ENCODE results near the gene CSRNP3.
"Not testable (repeated sequence)": the region's sequence is repeated elsewhere in the genome, so short reads cannot be mapped to it uniquely, and the experiment has no call there.

The CSRNP3 gene

GRCh38 chr2:165648801-165649200, 179.3 kb downstream of the CSRNP3 start:
- H3K4me3 ChIP-seq (ENCODE audit: control insufficient read depth, low read depth, low read length) = no peak overlapping the region
- TF ChIP-seq, protein P1, sequence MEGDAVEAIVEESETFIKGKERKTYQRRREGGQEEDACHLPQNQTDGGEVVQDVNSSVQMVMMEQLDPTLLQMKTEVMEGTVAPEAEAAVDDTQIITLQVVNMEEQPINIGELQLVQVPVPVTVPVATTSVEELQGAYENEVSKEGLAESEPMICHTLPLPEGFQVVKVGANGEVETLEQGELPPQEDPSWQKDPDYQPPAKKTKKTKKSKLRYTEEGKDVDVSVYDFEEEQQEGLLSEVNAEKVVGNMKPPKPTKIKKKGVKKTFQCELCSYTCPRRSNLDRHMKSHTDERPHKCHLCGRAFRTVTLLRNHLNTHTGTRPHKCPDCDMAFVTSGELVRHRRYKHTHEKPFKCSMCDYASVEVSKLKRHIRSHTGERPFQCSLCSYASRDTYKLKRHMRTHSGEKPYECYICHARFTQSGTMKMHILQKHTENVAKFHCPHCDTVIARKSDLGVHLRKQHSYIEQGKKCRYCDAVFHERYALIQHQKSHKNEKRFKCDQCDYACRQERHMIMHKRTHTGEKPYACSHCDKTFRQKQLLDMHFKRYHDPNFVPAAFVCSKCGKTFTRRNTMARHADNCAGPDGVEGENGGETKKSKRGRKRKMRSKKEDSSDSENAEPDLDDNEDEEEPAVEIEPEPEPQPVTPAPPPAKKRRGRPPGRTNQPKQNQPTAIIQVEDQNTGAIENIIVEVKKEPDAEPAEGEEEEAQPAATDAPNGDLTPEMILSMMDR (IDR thresholded peaks at IDR 0.05; ENCODE audit: control insufficient read depth, insufficient read depth, low read depth, low read length, missing control alignments) = no peak
- DNase-seq (ENCODE audit: low read depth) = no peak

DNA sequence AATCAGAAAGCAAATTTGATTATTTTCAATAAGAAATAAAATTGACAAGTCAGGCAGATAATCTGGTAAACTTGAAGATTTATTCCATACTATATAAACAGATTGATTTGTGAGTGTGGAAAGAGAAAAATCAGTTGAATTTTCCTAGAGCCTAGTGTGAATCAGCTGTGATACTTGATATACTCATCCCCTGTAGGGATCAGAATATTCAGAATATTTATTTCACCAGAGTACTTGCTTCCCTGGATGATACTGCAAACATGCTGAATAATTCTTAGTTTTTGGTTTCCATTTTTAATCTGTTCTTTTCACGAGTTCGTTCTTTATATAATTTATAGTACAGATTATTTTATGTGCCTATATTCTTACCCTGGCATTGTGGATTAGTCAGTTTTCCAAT, 181.7 kb downstream of the CSRNP3 start:
- TF ChIP-seq, protein P1 (IDR thresholded peaks at IDR 0.05; ENCODE audit: control insufficient read depth, insufficient read depth, low read depth, low read length, missing control alignments) = no peak
- no peak overlapping the region for H3K4me3 ChIP-seq (ENCODE audit: control insufficient read depth, low read depth, low read length)
- DNase-seq (ENCODE audit: low read depth) = no peak

- TF ChIP-seq, protein P1 (IDR thresholded peaks at IDR 0.05; ENCODE audit: control insufficient read depth, insufficient read depth, low read depth, low read length, missing control alignments) = no peak
- no peak for DNase-seq (ENCODE audit: low read depth)
- no peak overlapping the region for H3K4me3 ChIP-seq (ENCODE audit: control insufficient read depth, low read depth, low read length)
Observed at GRCh38 chr2:165655661-165656060, 186.2 kb downstream of the CSRNP3 start.

- TF ChIP-seq, protein P1 (IDR thresholded peaks at IDR 0.05; ENCODE audit: control insufficient read depth, insufficient read depth, low read depth, low read length, missing control alignments) = no peak
- H3K4me3 ChIP-seq (ENCODE audit: control insufficient read depth, low read depth, low read length) = no peak overlapping the region
- no peak for DNase-seq (ENCODE audit: low read depth)
Observed at GRCh38 chr2:165660361-165660760, 190.9 kb downstream of the CSRNP3 start.

DNA sequence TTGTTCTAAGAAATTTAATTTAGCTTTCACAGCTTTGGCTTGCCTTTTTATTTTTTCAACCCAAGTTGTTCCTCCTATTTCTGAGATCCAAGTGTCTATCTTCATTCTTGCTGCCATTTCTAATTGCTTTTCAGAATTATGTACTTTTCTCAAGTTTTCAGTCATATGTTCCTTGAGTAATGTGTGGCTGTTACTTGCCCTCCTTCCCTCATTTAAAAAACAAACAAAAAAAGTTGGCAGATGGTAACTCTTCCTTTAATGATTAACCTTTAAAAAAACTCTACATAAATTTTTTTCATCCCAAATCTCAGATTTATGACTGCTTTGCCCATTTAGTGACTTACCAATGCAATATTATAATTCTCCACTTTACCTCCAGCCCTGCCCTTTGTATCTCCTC, 193.2 kb downstream of the CSRNP3 start:
- no peak overlapping the region for H3K4me3 ChIP-seq (ENCODE audit: control insufficient read depth, low read depth, low read length)
- TF ChIP-seq, protein P1 (IDR thresholded peaks at IDR 0.05; ENCODE audit: control insufficient read depth, insufficient read depth, low read depth, low read length, missing control alignments) = no peak
- no peak for DNase-seq (ENCODE audit: low read depth)

DNA sequence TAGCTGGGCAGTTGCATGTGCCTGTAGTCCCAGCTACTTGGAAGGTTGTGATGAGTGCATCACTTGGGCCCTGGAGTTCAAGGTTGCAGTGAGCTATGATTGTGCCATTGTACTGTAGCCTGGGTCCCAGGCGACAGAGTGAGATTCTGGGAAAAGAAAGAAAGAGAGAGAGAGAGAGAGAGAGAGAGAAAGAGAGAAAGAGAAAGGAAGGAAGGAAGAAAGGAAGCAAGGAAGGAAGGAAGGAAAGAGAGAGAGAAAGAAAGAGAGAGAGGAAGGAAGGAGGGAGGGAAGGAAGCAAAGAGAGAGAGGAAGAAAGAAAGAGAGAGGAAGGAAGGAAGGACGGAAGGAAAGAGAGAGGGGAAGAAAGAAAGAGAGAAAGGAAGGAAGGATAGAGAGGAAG, 196.1 kb downstream of the CSRNP3 start:
- DNase-seq (ENCODE audit: low read depth) = no peak
- TF ChIP-seq, protein P1 (IDR thresholded peaks at IDR 0.05; ENCODE audit: control insufficient read depth, insufficient read depth, low read depth, low read length, missing control alignments) = no peak

GRCh38 chr2:165666073-165666472, 196.6 kb downstream of the CSRNP3 start:
- DNase-seq (ENCODE audit: low read depth); H3K4me3 ChIP-seq (ENCODE audit: control insufficient read depth, low read depth, low read length): not testable (repeated sequence)

More for the DNA sequence above, 196.1 kb downstream of the CSRNP3 start:
- H3K4me3 ChIP-seq (ENCODE audit: control insufficient read depth, low read depth, low read length) = no peak overlapping the region
